ENCODE data around the gene LRRC4. TPM values are rescaled to one million over a fixed set of nuclear protein-coding genes. Genes with fewer than 3 reads are reported as not detected.

LRRC4 gene
- total RNA-seq, 1 donor, result 0.72 TPM

DNA sequence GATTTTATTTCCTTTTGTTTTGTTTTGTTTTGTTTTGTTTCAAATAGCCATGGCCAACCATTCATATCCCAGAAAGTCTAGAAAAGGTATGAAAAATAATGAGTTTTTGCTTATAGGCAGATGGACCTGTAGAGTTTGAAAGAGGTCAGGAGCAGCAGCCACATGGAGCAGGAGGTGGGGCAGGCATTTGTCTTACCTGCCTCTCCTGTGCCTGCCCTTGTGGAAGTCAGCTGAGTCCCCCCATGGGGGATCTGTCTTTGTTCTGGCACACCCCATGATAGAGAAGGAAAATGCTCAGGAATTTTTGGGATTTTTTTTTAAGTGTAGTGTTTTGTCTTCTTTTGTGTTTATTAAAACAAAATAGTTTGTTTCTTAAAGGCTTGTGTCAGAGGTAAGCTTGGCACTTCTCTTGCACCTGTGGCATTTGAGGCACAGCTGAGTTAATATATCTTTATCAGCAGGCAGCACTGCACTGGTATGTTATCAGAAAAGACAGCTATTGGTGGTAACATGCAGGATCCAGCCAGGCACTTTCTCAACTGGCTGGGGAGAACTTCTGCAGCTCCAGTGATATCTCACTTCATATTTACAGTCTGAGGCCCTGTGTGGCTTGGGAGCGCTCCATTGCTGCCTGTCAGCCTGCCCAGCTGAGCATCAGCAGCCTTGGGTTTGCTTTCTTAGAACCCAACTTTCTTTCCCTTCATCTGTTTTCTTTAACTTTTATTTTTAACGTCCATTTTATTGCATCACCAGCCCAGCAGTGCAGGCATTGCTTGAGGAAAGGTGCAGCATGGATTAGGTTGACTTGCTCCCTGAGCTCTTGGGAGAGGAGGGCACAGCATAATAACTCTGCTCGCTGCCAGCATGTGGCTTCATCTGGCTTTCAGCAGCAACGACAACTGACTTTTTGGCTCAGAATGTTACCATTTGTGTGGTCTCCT, 44.4 kb downstream of the LRRC4 start:
- Histone ChIP-seq H3K79me2 (ENCODE audit: insufficient read depth, low read length) (peaks cover 17% of the 10 kb centered on the region), H2AFZ (ENCODE audit: low read length) (no peak overlapping the region), H3K27me3 (ENCODE audit: insufficient read depth, low read length) (no peaks in the 10 kb centered on the region), H3K9me3 (ENCODE audit: low read depth, low read length) (no peaks in the 10 kb centered on the region), H3K36me3 (ENCODE audit: insufficient read depth, low read length) (peaks cover 12% of the 10 kb centered on the region), H3K4me2 (ENCODE audit: insufficient read depth, low read length) (no peak overlapping the region), H3K27ac (ENCODE audit: low read depth, low read length) (no peak overlapping the region), H3K4me1 (ENCODE audit: insufficient read depth, low read length) (no peaks in the 10 kb centered on the region), H4K20me1 (ENCODE audit: insufficient read depth, low read length) (peaks cover 15% of the 10 kb centered on the region), H3K4me3 (ENCODE audit: insufficient read depth, low read length) (no peak overlapping the region)
- DNase-seq (ENCODE audit: insufficient read length, low spot score, missing footprints), result peak; percentile 29
- TF ChIP-seq, protein P1, sequence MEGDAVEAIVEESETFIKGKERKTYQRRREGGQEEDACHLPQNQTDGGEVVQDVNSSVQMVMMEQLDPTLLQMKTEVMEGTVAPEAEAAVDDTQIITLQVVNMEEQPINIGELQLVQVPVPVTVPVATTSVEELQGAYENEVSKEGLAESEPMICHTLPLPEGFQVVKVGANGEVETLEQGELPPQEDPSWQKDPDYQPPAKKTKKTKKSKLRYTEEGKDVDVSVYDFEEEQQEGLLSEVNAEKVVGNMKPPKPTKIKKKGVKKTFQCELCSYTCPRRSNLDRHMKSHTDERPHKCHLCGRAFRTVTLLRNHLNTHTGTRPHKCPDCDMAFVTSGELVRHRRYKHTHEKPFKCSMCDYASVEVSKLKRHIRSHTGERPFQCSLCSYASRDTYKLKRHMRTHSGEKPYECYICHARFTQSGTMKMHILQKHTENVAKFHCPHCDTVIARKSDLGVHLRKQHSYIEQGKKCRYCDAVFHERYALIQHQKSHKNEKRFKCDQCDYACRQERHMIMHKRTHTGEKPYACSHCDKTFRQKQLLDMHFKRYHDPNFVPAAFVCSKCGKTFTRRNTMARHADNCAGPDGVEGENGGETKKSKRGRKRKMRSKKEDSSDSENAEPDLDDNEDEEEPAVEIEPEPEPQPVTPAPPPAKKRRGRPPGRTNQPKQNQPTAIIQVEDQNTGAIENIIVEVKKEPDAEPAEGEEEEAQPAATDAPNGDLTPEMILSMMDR (IDR thresholded peaks at IDR 0.05; ENCODE audit: extremely low read depth, low read depth, low read length), result no peak

DNA sequence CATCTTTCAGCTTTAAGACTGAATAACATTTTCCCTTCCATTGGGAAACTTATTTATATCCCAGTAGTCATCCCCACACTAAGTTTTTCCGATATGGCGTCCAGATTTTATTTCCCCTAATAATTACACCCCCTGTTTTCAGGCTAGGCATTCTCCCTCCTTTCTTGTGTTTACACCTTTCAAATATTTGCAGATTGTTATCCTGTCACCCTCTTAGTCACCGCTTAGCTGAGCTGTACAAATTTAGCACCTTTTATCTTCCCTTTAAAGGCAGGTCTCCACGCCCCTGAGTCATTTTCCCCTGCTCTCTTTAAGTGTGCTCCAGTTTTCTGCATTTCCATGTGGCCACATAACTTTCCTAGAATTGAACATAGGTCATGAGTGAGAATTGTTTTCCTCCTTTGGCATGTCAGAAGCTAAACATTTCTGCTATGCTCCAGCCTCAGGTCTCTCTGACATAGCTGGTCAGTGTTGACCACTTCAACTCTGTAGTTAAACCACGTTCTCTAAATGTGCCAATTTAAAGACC, 47.4 kb downstream of the LRRC4 start:
- TF ChIP-seq, protein P1 (IDR thresholded peaks at IDR 0.05; ENCODE audit: extremely low read depth, low read depth, low read length), result no peak
- no peak overlapping the region for H3K27ac ChIP-seq (ENCODE audit: low read depth, low read length)
- H3K79me2 ChIP-seq (ENCODE audit: insufficient read depth, low read length), result peaks cover 7% of the 10 kb centered on the region
- no peak overlapping the region for H3K4me2 ChIP-seq (ENCODE audit: insufficient read depth, low read length)
- H3K4me1 ChIP-seq (ENCODE audit: insufficient read depth, low read length), result no peaks in the 10 kb centered on the region
- H4K20me1 ChIP-seq (ENCODE audit: insufficient read depth, low read length), result peaks cover 9% of the 10 kb centered on the region
- no peaks in the 10 kb centered on the region for H3K27me3 ChIP-seq (ENCODE audit: insufficient read depth, low read length)
- H2AFZ ChIP-seq (ENCODE audit: low read length), result no peak overlapping the region
- no peak overlapping the region for H3K4me3 ChIP-seq (ENCODE audit: insufficient read depth, low read length)
- no peaks in the 10 kb centered on the region for H3K36me3 ChIP-seq (ENCODE audit: insufficient read depth, low read length)
- H3K9me3 ChIP-seq (ENCODE audit: low read depth, low read length), result no peaks in the 10 kb centered on the region
- no peak for DNase-seq (ENCODE audit: insufficient read length, low spot score, missing footprints)

DNA sequence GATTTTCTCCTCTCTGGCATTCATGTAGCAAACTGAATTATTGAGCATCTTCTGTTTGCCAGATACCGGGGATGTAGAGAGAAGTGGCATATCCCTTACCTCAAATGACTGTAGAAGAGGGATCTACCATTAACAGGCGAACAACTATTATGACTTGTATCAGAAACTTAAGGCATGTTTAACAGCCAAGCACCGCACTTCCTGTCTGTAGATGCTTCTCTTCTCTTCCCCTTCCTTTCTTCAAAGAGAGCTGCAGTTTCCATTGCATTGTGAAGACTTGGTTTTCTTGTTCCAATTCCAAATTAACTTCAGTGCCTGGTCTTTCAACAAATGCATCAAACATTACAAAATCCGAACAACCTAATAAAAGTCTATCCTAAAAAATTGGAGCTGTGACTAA, 49.3 kb downstream of the LRRC4 start:
- H3K4me3 ChIP-seq (ENCODE audit: insufficient read depth, low read length), result no peak overlapping the region
- H3K27ac ChIP-seq (ENCODE audit: low read depth, low read length), result no peak overlapping the region
- no peaks in the 10 kb centered on the region for H3K4me1 ChIP-seq (ENCODE audit: insufficient read depth, low read length)
- TF ChIP-seq, protein P1 (IDR thresholded peaks at IDR 0.05; ENCODE audit: extremely low read depth, low read depth, low read length), result no peak
- no peaks in the 10 kb centered on the region for H3K9me3 ChIP-seq (ENCODE audit: low read depth, low read length)
- H3K27me3 ChIP-seq (ENCODE audit: insufficient read depth, low read length), result no peaks in the 10 kb centered on the region
- H3K36me3 ChIP-seq (ENCODE audit: insufficient read depth, low read length), result peaks cover 6% of the 10 kb centered on the region
- H4K20me1 ChIP-seq (ENCODE audit: insufficient read depth, low read length), result peaks cover 5% of the 10 kb centered on the region
- H2AFZ ChIP-seq (ENCODE audit: low read length), result no peak overlapping the region
- H3K4me2 ChIP-seq (ENCODE audit: insufficient read depth, low read length), result no peak overlapping the region
- no peak for DNase-seq (ENCODE audit: insufficient read length, low spot score, missing footprints)
- H3K79me2 ChIP-seq (ENCODE audit: insufficient read depth, low read length), result peaks cover 5% of the 10 kb centered on the region

DNA sequence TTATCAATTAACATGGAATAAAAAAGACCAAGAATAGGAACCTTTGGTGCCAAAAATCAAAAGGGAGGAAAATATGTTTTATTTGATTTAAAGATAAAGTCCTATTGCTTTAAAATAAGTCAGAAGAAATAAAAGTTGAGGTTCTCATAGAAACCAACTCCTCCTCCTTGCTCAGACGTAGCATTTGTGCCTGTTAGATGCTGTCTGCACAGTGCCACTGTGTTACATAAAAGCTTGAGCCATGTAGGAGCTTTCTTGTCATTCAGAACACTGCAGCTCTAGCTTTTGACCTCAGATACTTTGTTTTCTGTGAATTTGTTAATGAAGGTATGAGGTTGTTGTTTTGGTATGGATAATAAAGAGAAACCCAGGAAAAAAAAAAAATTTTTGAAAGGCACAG, 50.3 kb downstream of the LRRC4 start:
- Histone ChIP-seq H3K27me3 (ENCODE audit: insufficient read depth, low read length) (no peaks in the 10 kb centered on the region), H2AFZ (ENCODE audit: low read length) (no peak overlapping the region), H3K79me2 (ENCODE audit: insufficient read depth, low read length) (peaks cover 4% of the 10 kb centered on the region), H3K9me3 (ENCODE audit: low read depth, low read length) (no peaks in the 10 kb centered on the region), H3K4me1 (ENCODE audit: insufficient read depth, low read length) (no peaks in the 10 kb centered on the region), H4K20me1 (ENCODE audit: insufficient read depth, low read length) (peaks cover 8% of the 10 kb centered on the region), H3K4me2 (ENCODE audit: insufficient read depth, low read length) (no peak overlapping the region), H3K36me3 (ENCODE audit: insufficient read depth, low read length) (peaks cover 8% of the 10 kb centered on the region), H3K27ac (ENCODE audit: low read depth, low read length) (no peak overlapping the region), H3K4me3 (ENCODE audit: insufficient read depth, low read length) (no peak overlapping the region)
- TF ChIP-seq, protein P1 (IDR thresholded peaks at IDR 0.05; ENCODE audit: extremely low read depth, low read depth, low read length), result no peak
- no peak for DNase-seq (ENCODE audit: insufficient read length, low spot score, missing footprints)

All from osteoblast (primary cell).